NCI-H82 treated with DMSO at 0.1 percent for 48 hours (cell line): ENCODE data around the gene HOXA11.

Experiments used
- DNase-seq: peaks from one replicate; lab custom pipeline; 2025; ENCODE audit not compliant: unreplicated experiment; lab: John Stamatoyannopoulos, UW

HOXA11 gene

GRCh38 chr7:27194002-27194352 is 8.9 kb upstream of the HOXA11 start:
- no peak for DNase-seq

GRCh38 chr7:27193335-27194001 is 8.4 kb upstream of the HOXA11 start:
- DNase-seq, result no peak

- DNase-seq, result no peak
These were observed 7.7 kb upstream of the HOXA11 start for GRCh38 chr7:27192546-27193334.

DNA sequence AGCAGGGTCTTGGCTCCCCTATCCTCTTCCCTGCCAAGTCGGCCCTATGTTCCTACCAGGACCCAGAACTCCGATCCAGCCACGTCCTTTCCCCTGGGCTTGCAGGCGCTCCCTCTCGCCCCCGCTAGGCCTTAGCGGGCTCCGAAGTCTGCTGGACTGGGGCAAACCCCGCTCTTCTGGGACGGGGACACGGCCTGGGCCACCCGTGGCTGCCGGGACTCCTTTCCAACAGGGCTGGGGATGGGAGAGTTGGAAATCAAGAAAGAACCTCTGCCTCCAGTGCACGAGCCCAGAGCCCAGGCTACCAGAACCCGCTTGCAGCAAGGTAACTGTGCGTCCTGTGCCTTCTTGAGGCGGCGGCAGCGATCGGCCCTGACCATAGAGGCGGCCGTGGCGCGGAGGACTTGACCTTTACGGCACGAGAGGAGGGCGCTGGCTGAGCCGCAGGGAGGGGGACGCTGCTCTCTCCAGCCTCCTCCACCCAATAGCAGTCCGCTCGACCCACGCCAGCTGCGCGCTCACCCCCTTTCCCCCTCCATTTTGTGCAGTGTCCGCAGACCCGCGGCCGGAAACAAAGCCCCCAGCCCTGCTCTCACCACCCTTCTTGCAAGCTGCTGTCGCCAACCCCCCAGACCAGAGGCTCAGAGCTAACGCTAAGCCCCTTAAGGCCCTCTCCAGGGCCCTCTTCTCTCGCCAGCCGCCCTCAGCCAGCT is 7.0 kb upstream of the HOXA11 start:
- no peak for DNase-seq

- DNase-seq, result no peak
These were observed 6.2 kb upstream of the HOXA11 start for GRCh38 chr7:27191161-27191731.

GRCh38 chr7:27189997-27190748 is 5.1 kb upstream of the HOXA11 start:
- no peak for DNase-seq

GRCh38 chr7:27189295-27189996 is 4.4 kb upstream of the HOXA11 start:
- DNase-seq, result no peak

DNA sequence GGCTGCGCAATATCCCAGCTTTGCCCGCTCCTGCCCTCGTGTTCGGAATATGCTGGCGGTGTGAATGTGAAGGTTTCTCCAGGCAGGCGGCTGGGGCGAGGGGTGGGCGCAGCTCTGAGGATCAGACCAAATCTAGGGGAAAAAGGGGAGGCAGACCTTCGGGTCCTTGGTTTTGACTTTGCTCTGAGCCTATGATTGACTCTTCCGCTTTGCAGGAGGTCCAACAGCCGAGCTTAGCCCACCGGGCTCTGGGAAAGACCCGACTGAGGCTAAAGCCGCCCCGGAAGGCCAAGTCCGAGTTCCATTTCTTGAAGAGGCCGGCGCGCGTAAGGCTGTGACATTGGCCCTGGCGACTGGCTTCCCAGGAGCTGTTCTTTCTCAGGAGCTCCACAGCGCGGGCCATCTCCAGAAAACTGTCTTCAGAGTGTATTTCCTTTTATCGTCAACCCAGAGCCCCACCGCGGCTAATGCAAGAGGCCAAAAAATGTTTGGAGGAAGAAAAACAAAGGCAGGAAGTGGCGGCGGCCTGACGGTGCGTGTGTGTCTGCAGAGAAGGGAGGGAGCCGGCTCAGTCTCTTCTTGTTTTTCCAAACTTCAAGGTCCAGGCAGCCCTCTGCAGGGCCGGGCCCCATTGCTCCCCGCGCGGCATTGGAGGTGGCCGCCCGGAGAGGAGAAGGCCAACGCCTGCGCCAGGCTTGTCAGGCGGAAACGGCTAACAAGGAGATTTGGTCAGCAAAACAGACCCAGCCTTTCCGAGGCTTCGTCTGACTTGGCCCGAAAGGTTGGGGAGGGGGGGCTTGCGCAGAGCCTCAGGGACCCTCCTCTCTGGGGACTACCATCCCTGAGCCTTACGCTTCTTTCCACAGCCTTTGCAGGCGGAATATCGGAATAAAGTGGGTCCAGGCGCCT is 3.6 kb upstream of the HOXA11 start:
- DNase-seq, result no peak

DNA sequence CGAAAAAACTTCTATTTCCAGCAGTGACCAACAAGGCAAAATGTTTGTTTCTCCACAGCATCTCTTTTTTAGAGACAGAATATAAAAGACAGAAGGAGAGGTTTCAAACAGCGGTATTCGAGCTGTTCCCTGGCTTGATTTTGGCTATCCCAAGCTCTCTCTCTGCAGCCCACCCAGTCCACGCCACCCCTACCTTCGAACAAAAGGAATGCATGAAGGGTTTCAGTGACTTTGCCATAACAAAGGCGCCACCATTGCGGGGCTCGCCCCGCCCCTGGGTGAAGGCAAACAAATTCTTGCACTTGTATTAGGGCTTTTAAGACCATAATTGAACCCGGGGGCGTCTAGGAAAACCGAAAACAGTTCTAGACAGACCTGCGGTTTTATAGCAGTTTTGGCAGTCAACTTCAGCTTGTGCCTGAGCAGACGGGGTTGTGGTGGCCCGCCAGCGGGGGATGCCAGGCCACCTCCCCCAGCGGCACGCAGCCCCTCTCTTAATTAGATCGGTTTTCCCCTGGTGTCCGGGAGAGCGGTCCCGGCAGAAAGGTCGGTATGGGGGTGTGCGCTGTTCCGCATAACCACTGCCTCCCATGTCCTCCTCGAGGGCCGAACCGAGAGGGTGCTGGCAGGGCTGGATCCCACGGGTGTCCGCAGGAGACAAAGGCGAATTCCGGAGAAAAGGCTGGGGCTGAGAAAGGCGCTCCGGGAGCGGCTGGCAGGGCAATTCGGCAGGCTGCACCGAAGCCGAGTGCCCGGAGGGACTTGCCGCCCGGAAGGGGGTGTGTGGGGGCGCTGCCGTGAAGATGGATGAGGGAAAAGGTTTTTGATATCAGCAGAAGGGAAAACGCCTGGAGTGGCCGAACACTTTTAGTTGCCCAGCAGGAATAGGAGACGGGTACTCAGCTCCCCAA is 2.7 kb upstream of the HOXA11 start:
- no peak for DNase-seq

- DNase-seq, result no peak
These were observed 1.8 kb upstream of the HOXA11 start for GRCh38 chr7:27186668-27187474.

GRCh38 chr7:27185854-27186667 is 1.0 kb upstream of the HOXA11 start:
- no peak for DNase-seq

- no peak for DNase-seq
These were observed 557 bp downstream of the HOXA11 start for GRCh38 chr7:27184337-27185012.

GRCh38 chr7:27183682-27184336 is 1.2 kb downstream of the HOXA11 start:
- no peak for DNase-seq

DNA sequence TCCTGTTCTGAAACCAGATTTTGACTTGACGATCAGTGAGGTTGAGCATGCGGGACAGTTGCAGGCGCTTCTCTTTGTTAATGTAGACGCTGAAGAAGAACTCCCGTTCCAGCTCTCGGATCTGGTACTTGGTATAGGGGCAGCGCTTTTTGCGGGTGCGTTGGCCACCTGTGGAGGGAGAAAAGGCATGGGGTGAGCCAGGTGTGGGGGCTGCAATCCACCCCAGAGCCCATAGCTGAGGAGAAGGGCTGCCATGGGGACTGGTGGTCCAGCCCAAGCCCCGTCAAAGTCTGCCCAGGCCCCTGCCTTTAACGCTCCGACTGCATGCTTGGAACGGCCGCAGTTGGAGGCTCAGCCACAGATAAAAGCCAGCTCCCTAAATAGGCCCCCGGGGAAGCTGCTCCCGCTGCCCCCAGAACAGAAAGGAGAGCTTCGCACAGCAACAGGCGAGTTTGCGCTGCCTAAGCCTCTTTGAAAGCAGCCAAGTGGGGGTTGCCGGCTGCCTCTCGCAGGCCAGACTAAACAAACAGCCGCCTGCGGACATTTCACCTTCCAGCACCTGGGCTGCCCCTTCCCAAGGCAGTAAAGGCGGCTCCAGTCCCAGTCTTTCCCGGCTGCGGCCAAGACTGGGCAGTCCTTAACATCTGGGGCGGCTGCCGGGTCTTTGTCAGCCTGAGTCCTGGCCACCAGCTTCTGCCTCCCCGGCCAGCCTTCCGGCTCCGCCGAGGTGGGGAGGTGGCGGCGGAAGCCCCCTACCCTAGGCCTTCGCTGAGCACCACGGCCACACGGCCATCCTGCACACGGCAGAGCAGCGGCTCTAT is 2.0 kb downstream of the HOXA11 start:
- no peak for DNase-seq
